GM23248 (cell line): ENCODE data around the gene TRPV4. TPM values are rescaled to one million over a fixed set of nuclear protein-coding genes. Genes with fewer than 3 reads are reported as not detected.

Experiments used
- DNase-seq: peaks from one replicate; pipeline ENCODE4 v3.0.0-alpha.2; 2015
- H2AFZ ChIP-seq: fragments of 200-600 bp; sonication (generic); 2 replicates; pipeline ENCODE4 v1.6.1; 2016; ENCODE audit warnings: antibody characterized with exemption
- H3F3A ChIP-seq: fragments of 200-600 bp; sonication (generic); 2 replicates; pipeline ENCODE4 v1.6.1; 2016; ENCODE audit warnings: mild to moderate bottlenecking, antibody characterized with exemption, mixed run types; ENCODE audit not compliant: insufficient read depth
- H3K27ac ChIP-seq: fragments of 200-600 bp; sonication (generic); 2 replicates; pipeline ENCODE4 v1.5.1; 2016; ENCODE audit warnings: mild to moderate bottlenecking
- H3K27me3 ChIP-seq: fragments of 200-600 bp; sonication (generic); replicated peaks from 2 replicates; pipeline ENCODE4 v1.6.1; 2016; ENCODE audit warnings: mild to moderate bottlenecking; ENCODE audit not compliant: insufficient read depth
- H3K36me3 ChIP-seq: fragments of 200-600 bp; sonication (generic); 2 replicates; pipeline ENCODE4 v1.6.1; 2016; ENCODE audit warnings: low read depth, mild to moderate bottlenecking
- H3K4me1 ChIP-seq: fragments of 200-600 bp; sonication (generic); 2 replicates; pipeline ENCODE4 v1.6.1; 2016; ENCODE audit warnings: mild to moderate bottlenecking; ENCODE audit not compliant: insufficient read depth
- H3K4me2 ChIP-seq: fragments of 200-600 bp; sonication (generic); one replicate; pipeline ENCODE4 v1.6.1; 2016; ENCODE audit warnings: mild to moderate bottlenecking; ENCODE audit not compliant: unreplicated experiment
- H3K4me3 ChIP-seq: fragments of 200-600 bp; sonication (generic); 2 replicates; pipeline ENCODE4 v1.5.1; 2016; ENCODE audit warnings: mild to moderate bottlenecking
- H3K79me2 ChIP-seq: fragments of 200-600 bp; sonication (generic); 2 replicates; pipeline ENCODE4 v1.6.1; 2016; ENCODE audit warnings: mild to moderate bottlenecking; ENCODE audit not compliant: insufficient read depth
- H3K9ac ChIP-seq: fragments of 200-600 bp; sonication (generic); 2 replicates; pipeline ENCODE4 v1.6.1; 2016; ENCODE audit warnings: mild to moderate bottlenecking
- H3K9me2 ChIP-seq: fragments of 200-600 bp; sonication (generic); 2 replicates; pipeline ENCODE4 v1.6.1; 2016; ENCODE audit warnings: mixed run types, mild to moderate bottlenecking, moderate library complexity; ENCODE audit not compliant: insufficient read depth
- H3K9me3 ChIP-seq: fragments of 200-600 bp; sonication (generic); one replicate; pipeline ENCODE4 v1.6.1; 2017; ENCODE audit warnings: low read depth
- H4K20me1 ChIP-seq: fragments of 200-600 bp; sonication (generic); 2 replicates; pipeline ENCODE4 v1.6.0; 2016; ENCODE audit not compliant: insufficient read depth
- EZH2 ChIP-seq: fragments of 200-600 bp; sonication (generic); IDR thresholded peaks from 2 replicates; pipeline ENCODE4 v1.6.1; 2018; ENCODE audit warnings: antibody characterized with exemption, mild to moderate bottlenecking; ENCODE audit not compliant: insufficient read depth, poor library complexity, severe bottlenecking
- EZH2phosphoT487 ChIP-seq: fragments of 200-600 bp; sonication (generic); IDR thresholded peaks from 2 replicates; pipeline ENCODE4 v1.6.1; 2018; ENCODE audit warnings: antibody characterized with exemption, moderate library complexity, mild to moderate bottlenecking, low read depth; ENCODE audit not compliant: insufficient read depth
- whole genome bisulfite sequencing, 2 experiments: methylation state at CpG; one replicate each; pipeline ENCODE4 v1.1.6; 2015 to 2017; ENCODE audit warnings: low lambda C conversion rate in 2 of 2, low coverage in 1 of 2; ENCODE audit errors: missing lambda C conversion rate in 2 of 2; 5-methylcytosine and 5-hydroxymethylcytosine counted together
- in situ Hi-C: fragments of 300-500 bp; cut with MboI; formaldehyde crosslinking; loops from 2 replicates; pipeline ENCODE4 v1.15.0; 2020
- polyA plus RNA-seq: library from polyadenylated mRNA; unstranded; fragments of >200 nt; fragmentation: Nextera tagmentation; extraction: Ambion mirVana; gene quantifications from 2 replicates; pipeline ENCODE4 v1.2.1, GENCODE V29; 2016
- total RNA-seq: library from RNA; depleted of rRNA; stranded (reverse); fragments of >200 nt; shearing (Covaris generic); gene quantifications from 2 replicates; pipeline ENCODE4 v1.2.3, GENCODE V29; 2014

Gene TRPV4
- total and polyA plus RNA-seq, 2 experiments from 2014 or later: 0.65 to 2.6 TPM

GRCh38 chr12:109879351-109880042 is 46.3 kb upstream of the TRPV4 start:
- H3K4me3 ChIP-seq: peak overlapping the region; percentile 98
- H3K9me2 ChIP-seq: no peaks in the 10 kb centered on the region
- no peaks in the 10 kb centered on the region for H3K9me3 ChIP-seq
- 4 to 7% methylated on average over 13 of the region's 13 CpGs for WGBS, 2 experiments
- peaks cover 55% of the 10 kb centered on the region for H3K79me2 ChIP-seq
- DNase-seq: peak; percentile 46
- peaks cover 25% of the 10 kb centered on the region for H3K4me1 ChIP-seq
- H2AFZ ChIP-seq: peak overlapping the region; percentile 79
- peak overlapping the region; percentile 81 for H3K9ac ChIP-seq
- H4K20me1 ChIP-seq: no peaks in the 10 kb centered on the region
- no peak for TF ChIP-seq EZH2
- no peak for TF ChIP-seq EZH2phosphoT487
- in situ Hi-C loops: no loop called here
- H3K36me3 ChIP-seq: no peaks in the 10 kb centered on the region
- peak overlapping the region; percentile 24 for H3K27ac ChIP-seq
- H3K27me3 ChIP-seq: no peaks in the 10 kb centered on the region
- peaks cover 6% of the 10 kb centered on the region; the same call in 1 of the 2 replicates for H3F3A ChIP-seq
- peak overlapping the region; percentile 98 for H3K4me2 ChIP-seq

- H3K27me3 ChIP-seq: no peaks in the 10 kb centered on the region
- H3K9me2 ChIP-seq: no peaks in the 10 kb centered on the region
- peak; percentile 30 for DNase-seq
- in situ Hi-C loops: no loop called here
- peak overlapping the region; percentile 98 for H3K4me3 ChIP-seq
- no peak overlapping the region; the same call in 1 of the 2 replicates for H2AFZ ChIP-seq
- H3K79me2 ChIP-seq: peaks cover 63% of the 10 kb centered on the region
- TF ChIP-seq EZH2phosphoT487 (no peak), EZH2 (no peak)
- H3K4me1 ChIP-seq: peaks cover 25% of the 10 kb centered on the region
- peak overlapping the region; percentile 81 for H3K9ac ChIP-seq
- peaks cover 6% of the 10 kb centered on the region; the same call in 1 of the 2 replicates for H3F3A ChIP-seq
- H3K27ac ChIP-seq: no peak overlapping the region
- no peaks in the 10 kb centered on the region for H3K36me3 ChIP-seq
- no peaks in the 10 kb centered on the region for H3K9me3 ChIP-seq
- 55 to 57% methylated on average over 7 of the region's 7 CpGs for WGBS, 2 experiments
- H4K20me1 ChIP-seq: no peaks in the 10 kb centered on the region
- H3K4me2 ChIP-seq: peak overlapping the region; percentile 98
Observed at GRCh38 chr12:109878749-109879148, 45.6 kb upstream of the TRPV4 start.

GRCh38 chr12:109878247-109878625 is 45.0 kb upstream of the TRPV4 start:
- Histone ChIP-seq H3K36me3 (no peaks in the 10 kb centered on the region), H3K79me2 (peaks cover 68% of the 10 kb centered on the region), H3K27ac (no peak overlapping the region), H2AFZ (no peak overlapping the region), H3K9me2 (no peaks in the 10 kb centered on the region), H3F3A (peaks cover 6% of the 10 kb centered on the region; the same call in 1 of the 2 replicates), H3K4me2 (peak overlapping the region; percentile 98), H4K20me1 (no peaks in the 10 kb centered on the region), H3K9ac (0 out of 2 replicates have a peak overlapping the region, but pooled peaks have one; percentile 6), H3K4me3 (peak overlapping the region; percentile 98), H3K27me3 (no peaks in the 10 kb centered on the region), H3K9me3 (no peaks in the 10 kb centered on the region), H3K4me1 (peaks cover 25% of the 10 kb centered on the region)
- WGBS, 2 experiments: 78 to 91% methylated on average over 3 of the region's 3 CpGs
- TF ChIP-seq EZH2: no peak
- TF ChIP-seq EZH2phosphoT487: no peak
- no peak for DNase-seq
- in situ Hi-C loops: no loop called here

- Histone ChIP-seq H3K27ac (no peak overlapping the region), H2AFZ (no peak overlapping the region), H3F3A (peaks cover 6% of the 10 kb centered on the region), H3K9me3 (no peaks in the 10 kb centered on the region), H3K9ac (0 out of 2 replicates have a peak overlapping the region, but pooled peaks have one; percentile 6), H3K79me2 (peaks cover 74% of the 10 kb centered on the region), H3K4me2 (peak overlapping the region; percentile 4), H3K4me1 (peaks cover 25% of the 10 kb centered on the region), H3K4me3 (peak overlapping the region; percentile 98; the same call in 1 of the 2 replicates), H3K27me3 (no peaks in the 10 kb centered on the region), H3K36me3 (no peaks in the 10 kb centered on the region), H4K20me1 (no peaks in the 10 kb centered on the region), H3K9me2 (no peaks in the 10 kb centered on the region)
- in situ Hi-C loops: no loop called here
- 37 to 41% methylated on average over 10 of the region's 10 CpGs for WGBS, 2 experiments
- no peak for TF ChIP-seq EZH2phosphoT487
- TF ChIP-seq EZH2: no peak
- DNase-seq: no peak
Observed at GRCh38 chr12:109877504-109878246, 44.5 kb upstream of the TRPV4 start.
